Heart right ventricle (tissue), 16 donors: ENCODE measurements around the gene TIAL1. TPM values are rescaled to one million over a fixed set of nuclear protein-coding genes. Genes with fewer than 3 reads are reported as not detected.
"Not testable (repeated sequence)": the region's sequence is repeated elsewhere in the genome, so short reads cannot be mapped to it uniquely, and the experiment has no call there.

ENCODE experiments used
- ATAC-seq, 8 donors: fragments of 200-7000 bp; cut with Tn5 transposase; one replicate each; pipeline ENCODE4 v1.9.1; 2020; ENCODE audit warnings: mild to moderate bottlenecking in 8 of 8, moderate library complexity in 8 of 8, moderate number of reproducible peaks in 1 of 8
- DNase-seq, 2 donors: peaks; one replicate each; pipeline ENCODE4 v3.0.0-alpha.2; 2020
- H3K27ac ChIP-seq, 10 donors: fragments of 200-600 bp; sonication (generic) in 2 of 10; one replicate each; pipeline versions ENCODE4 v1.5.0 to v1.8.0; 2020 to 2022; ENCODE audit warnings: mild to moderate bottlenecking in 3 of 10
- H3K27me3 ChIP-seq, 7 donors: fragments of 200-600 bp; one replicate each; pipeline ENCODE4 v1.8.0; 2021 to 2022; ENCODE audit warnings: mild to moderate bottlenecking in 2 of 7
- H3K36me3 ChIP-seq, 9 donors: fragments of 200-600 bp; sonication (generic) in 1 of 9; one replicate each; pipeline versions ENCODE4 v1.5.0 to v1.8.0; 2020 to 2022; ENCODE audit warnings: mild to moderate bottlenecking in 2 of 9
- H3K4me1 ChIP-seq, 9 donors: fragments of 200-600 bp; sonication (generic) in 1 of 9; one replicate each; pipeline versions ENCODE4 v1.5.0 to v1.8.0; 2020 to 2022; ENCODE audit warnings: mild to moderate bottlenecking in 4 of 9
- H3K4me3 ChIP-seq, 10 donors: fragments of 200-600 bp; sonication (generic) in 2 of 10; one replicate each; pipeline versions ENCODE4 v1.5.0 to v1.8.0; 2020 to 2022; ENCODE audit warnings: mild to moderate bottlenecking in 7 of 10, moderate library complexity in 2 of 10
- H3K9me3 ChIP-seq, 11 donors: fragments of 200-600 bp in 10 of 11; sonication (generic) in 2 of 11; one replicate each; pipeline versions ENCODE4 v1.5.0 to v1.8.0; 2013 to 2022; ENCODE audit warnings: mild to moderate bottlenecking in 2 of 11, control low read depth in 1 of 11, moderate library complexity in 1 of 11
- CTCF ChIP-seq, 9 donors: fragments of 200-600 bp; sonication (generic) in 2 of 9; IDR thresholded peaks; one replicate each; pipeline versions ENCODE4 v1.5.0 to v1.8.0; 2021 to 2022; ENCODE audit warnings: antibody characterized with exemption in 9 of 9, mild to moderate bottlenecking in 5 of 9, moderate library complexity in 1 of 9
- WGBS, 2 donors: extraction: QIAGEN DNeasy Blood & Tissue Kit; methylation state at CpG; one replicate each; pipeline ENCODE4 v1.1.7; 2013; ENCODE audit warnings: inconsistent platforms in 1 of 2; 5-methylcytosine and 5-hydroxymethylcytosine counted together
- intact Hi-C, 10 donors: fragments of 100-400 bp; cut with DNase I; formaldehyde crosslinking; loops; one replicate each; pipeline versions ENCODE4 v1.11.1 to v1.14.2; 2022
- polyA plus RNA-seq, 2 donors: library from polyadenylated mRNA; stranded (reverse); fragments of 200-250 nt; gene quantifications; one replicate each; pipeline ENCODE4 v1.2.3, GENCODE V29; 2013
- total RNA-seq, 10 donors: library from RNA; stranded (reverse); fragmentation: NEBNext Ultra II Directional in 3 of 10; extraction: Animal tissue kit (Norgen Biotek cat#: 25700) in 3 of 10; gene quantifications; one replicate each; pipeline versions ENCODE4 v1.2.1 to v1.2.4, GENCODE V29; 2021 to 2023
- donor health status: Arrhythmogenic right ventricular cardiomyopathy.
- donor health status: ischemic (EF 13 %, LVEDD 7.1; RV severe dilation, severe dysfunction).
- donor health status: healthy with polysubstance abuse.
- donor health status: DM: no; HTN: yes; CAD: no.
- donor health status: DM: no; HTN: no; CAD: no.
- donor health status: ischemic (EF 25% LVEDD 6.9; RV normal size, moderate dysfunction).
- donor health status: ischemic (EF 25% LVEDD 5.7; RV mildly dilated, moderate dysfunction).
- donor health status: healthy.
- donor health status: DM: yes; HTN: yes; CAD: no.
- donor health status: Ischemic cardiomyopathy.
- donor health status: ischemic (EF 35%, LVEDD 5.7; RV mildly dilated, moderate dysfunction).
- donor health status: nonischemic (EF 11% LVEDD 7.7; RV severe dilation, severe dysfunction).
- donor health status: DM: yes; HTN: yes; CAD: no.
- donor health status: PGD.
- donor health status: ischemic (EF 29% LVEDD 5.4; RV normal size, mild dysfunction).
- donor health status: nonischemic (EF 23%, LVEDD 6.1; RV moderate dilation, normal function).

Gene TIAL1
- total and polyA plus RNA-seq, 12 donors, result 35.9 to 94.6 (median 69.9) TPM

GRCh38 chr10:119531067-119531466 lies 65.7 kb downstream of the TIAL1 start:
- no peaks in the 10 kb centered on the region for H3K27me3 ChIP-seq
- ATAC-seq, result no peak
- intact Hi-C loops, result no loop called here
- peaks cover 0 to 6% (median 0%) of the 10 kb centered on the region in 9 donors for H3K36me3 ChIP-seq
- no peak overlapping the region for H3K4me3 ChIP-seq
- no peak for DNase-seq
- WGBS, 2 donors, result 81 to 96% methylated on average over 1 of the region's 1 CpG
- H3K27ac ChIP-seq, result no peak overlapping the region
- no peak for TF ChIP-seq CTCF (IDR thresholded peaks at IDR 0.05)
- H3K9me3 ChIP-seq, result no peaks in the 10 kb centered on the region
- peaks cover 0 to 21% (median 0%) of the 10 kb centered on the region in 9 donors for H3K4me1 ChIP-seq

- intact Hi-C loops, H3K27ac ChIP-seq, H3K9me3 ChIP-seq, H3K27me3 ChIP-seq, DNase-seq, H3K4me3 ChIP-seq: not testable (repeated sequence)
- 52 to 68% methylated on average over 8 of the region's 8 CpGs for WGBS, 2 donors
- Histone ChIP-seq H3K4me1 (peaks cover 0 to 12% (median 0%) of the 10 kb centered on the region in 9 donors), H3K36me3 (peaks cover 0 to 22% (median 0%) of the 10 kb centered on the region in 9 donors)
- ATAC-seq, result peak in 3 of 8 donors; percentile 16 to 42 (median 31)
These were observed 68.0 kb downstream of the TIAL1 start for GRCh38 chr10:119528663-119529237.

GRCh38 chr10:119526621-119527592 lies 69.9 kb downstream of the TIAL1 start:
- Histone ChIP-seq H3K9me3 (no peaks in the 10 kb centered on the region), H3K36me3 (peaks cover 0 to 37% (median 0%) of the 10 kb centered on the region in 9 donors), H3K4me1 (peaks cover 0 to 4% (median 0%) of the 10 kb centered on the region in 9 donors), H3K27ac (no peak overlapping the region), H3K4me3 (no peak overlapping the region), H3K27me3 (no peaks in the 10 kb centered on the region)
- TF ChIP-seq CTCF (IDR thresholded peaks at IDR 0.05), result no peak
- WGBS, 2 donors, result 58 to 62% methylated on average over 18 of the region's 18 CpGs
- ATAC-seq, result peak in 1 of 8 donors; percentile 32
- no peak for DNase-seq
- intact Hi-C loops, result no loop called here

- intact Hi-C loops, result no loop called here
- no peak for DNase-seq
- Histone ChIP-seq H3K27me3 (no peaks in the 10 kb centered on the region), H3K4me1 (peaks cover 0 to 7% (median 0%) of the 10 kb centered on the region in 9 donors), H3K36me3 (peaks cover 0 to 41% (median 0%) of the 10 kb centered on the region in 9 donors), H3K27ac (no peak overlapping the region), H3K9me3 (no peaks in the 10 kb centered on the region), H3K4me3 (no peak overlapping the region)
- TF ChIP-seq CTCF (IDR thresholded peaks at IDR 0.05), result no peak
- ATAC-seq, result no peak
- 77 to 88% methylated on average over 1 of the region's 1 CpG for WGBS, 2 donors
These were observed 70.6 kb downstream of the TIAL1 start for GRCh38 chr10:119526149-119526548.
